ENCODE data around the gene SEL1L. TPM values are rescaled to one million over a fixed set of nuclear protein-coding genes. Genes with fewer than 3 reads are reported as not detected.

The SEL1L gene
- polyA plus RNA-seq, 3 donors, result 14.4 to 48.4 (median 42.5) TPM

DNA sequence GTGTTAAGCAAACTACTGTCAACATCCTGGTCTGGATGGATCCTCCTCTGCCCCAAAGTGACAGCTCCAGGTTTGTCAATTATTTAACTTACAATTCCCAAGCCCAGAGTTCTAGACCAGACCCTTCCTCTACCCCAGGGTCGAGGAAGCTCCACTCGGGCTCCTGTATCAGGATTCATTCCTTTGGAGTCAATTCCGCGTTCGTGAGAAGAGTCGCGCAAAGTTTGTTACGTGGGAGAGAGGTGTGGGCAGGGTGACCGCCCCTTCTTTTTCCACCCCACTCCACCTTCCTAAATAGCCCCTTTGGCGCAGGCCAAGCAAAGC lies 479 bp downstream of the SEL1L start:
- H3K9ac ChIP-seq (ENCODE audit: insufficient read depth, low read length, poor library complexity, severe bottlenecking), result peak overlapping the region; percentile 84
- peaks cover 0 to 3% of the 10 kb centered on the region in 2 donors for H3K36me3 Mint-ChIP-seq
- no peaks in the 10 kb centered on the region for H3K27me3 ChIP-seq (ENCODE audit: control insufficient read depth in 2 of 2, insufficient read depth in 2 of 2, low read length in 2 of 2)
- peaks cover 3 to 7% (median 5%) of the 10 kb centered on the region in 7 donors for H3K9me3 Mint-ChIP-seq
- no peaks in the 10 kb centered on the region for H3K27me3 Mint-ChIP-seq (ENCODE audit: low read depth in 3 of 3)
- peaks cover 39 to 50% of the 10 kb centered on the region in 2 donors for H3K4me1 ChIP-seq (ENCODE audit: control insufficient read depth in 1 of 2, insufficient read depth in 2 of 2, low read length in 2 of 2)
- peaks cover 50% of the 10 kb centered on the region for H3K4me1 Mint-ChIP-seq
- DNase-seq, result no peak
- peak overlapping the region; percentile 97 for H3K4me3 Mint-ChIP-seq
- peak overlapping the region; percentile 50 to 84 for H3K27ac ChIP-seq (ENCODE audit: low read depth in 1 of 2, low read length in 2 of 2)
- peak overlapping the region; percentile 75 to 89 (median 88) for H3K4me3 ChIP-seq (replicated peaks in 1 of 3; ENCODE audit: low read depth in 2 of 3, low read length in 3 of 3)
- peak overlapping the region; percentile 88 to 96 (median 95) for H3K27ac Mint-ChIP-seq
- H3K9me3 ChIP-seq (replicated peaks in 1 of 2; ENCODE audit: control insufficient read depth in 1 of 2, insufficient read depth in 1 of 2, low read length in 2 of 2), result peaks cover 5 to 7% of the 10 kb centered on the region in 2 donors
- peaks cover 0 to 10% of the 10 kb centered on the region in 2 donors for H3K36me3 ChIP-seq (replicated peaks in 1 of 2; ENCODE audit: control insufficient read depth in 1 of 2, insufficient read depth in 2 of 2, low read length in 2 of 2)
- TF ChIP-seq, protein P1, sequence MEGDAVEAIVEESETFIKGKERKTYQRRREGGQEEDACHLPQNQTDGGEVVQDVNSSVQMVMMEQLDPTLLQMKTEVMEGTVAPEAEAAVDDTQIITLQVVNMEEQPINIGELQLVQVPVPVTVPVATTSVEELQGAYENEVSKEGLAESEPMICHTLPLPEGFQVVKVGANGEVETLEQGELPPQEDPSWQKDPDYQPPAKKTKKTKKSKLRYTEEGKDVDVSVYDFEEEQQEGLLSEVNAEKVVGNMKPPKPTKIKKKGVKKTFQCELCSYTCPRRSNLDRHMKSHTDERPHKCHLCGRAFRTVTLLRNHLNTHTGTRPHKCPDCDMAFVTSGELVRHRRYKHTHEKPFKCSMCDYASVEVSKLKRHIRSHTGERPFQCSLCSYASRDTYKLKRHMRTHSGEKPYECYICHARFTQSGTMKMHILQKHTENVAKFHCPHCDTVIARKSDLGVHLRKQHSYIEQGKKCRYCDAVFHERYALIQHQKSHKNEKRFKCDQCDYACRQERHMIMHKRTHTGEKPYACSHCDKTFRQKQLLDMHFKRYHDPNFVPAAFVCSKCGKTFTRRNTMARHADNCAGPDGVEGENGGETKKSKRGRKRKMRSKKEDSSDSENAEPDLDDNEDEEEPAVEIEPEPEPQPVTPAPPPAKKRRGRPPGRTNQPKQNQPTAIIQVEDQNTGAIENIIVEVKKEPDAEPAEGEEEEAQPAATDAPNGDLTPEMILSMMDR (IDR thresholded peaks at IDR 0.05), result no peak
- 0% methylated on average over 1 of the region's 10 CpGs for WGBS (ENCODE audit: insufficient coverage)
- peaks cover 51% of the 10 kb centered on the region for H4K20me1 ChIP-seq (ENCODE audit: insufficient read depth, low read length)
- peaks cover 56% of the 10 kb centered on the region for H3K79me2 ChIP-seq (ENCODE audit: insufficient read depth, low read length)
- H2AFZ ChIP-seq (ENCODE audit: insufficient read depth, low read depth, low read length, poor library complexity, severe bottlenecking), result peak overlapping the region; percentile 79
- H3K4me2 ChIP-seq (replicated peaks; ENCODE audit: extremely low read depth, low read length, poor library complexity, severe bottlenecking), result peak overlapping the region; percentile 96
- intact Hi-C loops (cut with micrococcal nuclease), result loop anchor here in 1 of 2 donors (5.0 kb wide), 1 partner anchor 311 kb away; the partner anchor contains the start of gene GTF2A1

DNA sequence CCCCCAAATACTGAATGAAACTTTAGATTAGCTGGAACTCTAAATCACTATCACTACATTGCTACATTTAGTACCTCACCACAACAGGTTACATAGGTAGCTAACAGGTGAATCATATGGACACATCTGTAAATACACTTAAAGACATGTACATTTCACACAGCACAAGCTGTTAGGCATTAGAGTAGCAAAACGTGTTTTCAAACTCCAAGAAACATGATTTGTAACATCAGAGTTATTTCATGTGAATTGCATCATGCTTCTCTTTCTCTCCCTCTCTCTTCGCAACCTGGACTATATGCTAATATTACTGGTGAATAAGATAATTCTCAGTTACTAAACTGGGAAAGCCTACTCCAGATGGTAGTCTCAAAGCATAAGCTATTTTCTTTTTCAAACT lies 4.3 kb downstream of the SEL1L start:
- Mint-ChIP-seq H3K36me3 (peaks cover 27 to 31% of the 10 kb centered on the region in 2 donors), H3K27ac (peak overlapping the region in 1 of 7 donors; percentile 26), H3K4me1 (peaks cover 38% of the 10 kb centered on the region), H3K27me3 (ENCODE audit: low read depth in 3 of 3) (peaks cover 0 to 2% (median 0%) of the 10 kb centered on the region in 3 donors), H3K4me3 (no peak overlapping the region), H3K9me3 (no peaks in the 10 kb centered on the region)
- no peak overlapping the region for H3K4me2 ChIP-seq (replicated peaks; ENCODE audit: extremely low read depth, low read length, poor library complexity, severe bottlenecking)
- no peaks in the 10 kb centered on the region for H3K9me3 ChIP-seq (replicated peaks in 1 of 2; ENCODE audit: control insufficient read depth in 1 of 2, insufficient read depth in 1 of 2, low read length in 2 of 2)
- H3K36me3 ChIP-seq (replicated peaks in 1 of 2; ENCODE audit: control insufficient read depth in 1 of 2, insufficient read depth in 2 of 2, low read length in 2 of 2), result peaks cover 28 to 47% of the 10 kb centered on the region in 2 donors
- no peak overlapping the region for H3K4me3 ChIP-seq (replicated peaks in 1 of 3; ENCODE audit: low read depth in 2 of 3, low read length in 3 of 3)
- no peak overlapping the region for H2AFZ ChIP-seq (ENCODE audit: insufficient read depth, low read depth, low read length, poor library complexity, severe bottlenecking)
- no CpG with 5 or more reads among the region's 2 CpGs for WGBS (ENCODE audit: insufficient coverage)
- H3K4me1 ChIP-seq (ENCODE audit: control insufficient read depth in 1 of 2, insufficient read depth in 2 of 2, low read length in 2 of 2), result peaks cover 21 to 31% of the 10 kb centered on the region in 2 donors
- peaks cover 86% of the 10 kb centered on the region for H3K79me2 ChIP-seq (ENCODE audit: insufficient read depth, low read length)
- H3K9ac ChIP-seq (ENCODE audit: insufficient read depth, low read length, poor library complexity, severe bottlenecking), result no peak overlapping the region
- TF ChIP-seq, protein P1 (IDR thresholded peaks at IDR 0.05), result no peak
- H3K27ac ChIP-seq (ENCODE audit: low read depth in 1 of 2, low read length in 2 of 2), result peak overlapping the region in 1 of 2 donors; percentile 6
- DNase-seq, result no peak
- H3K27me3 ChIP-seq (ENCODE audit: control insufficient read depth in 2 of 2, insufficient read depth in 2 of 2, low read length in 2 of 2), result no peaks in the 10 kb centered on the region
- intact Hi-C loops (cut with micrococcal nuclease), result no loop called here
- peaks cover 73% of the 10 kb centered on the region for H4K20me1 ChIP-seq (ENCODE audit: insufficient read depth, low read length)

Measured in CD14-positive monocyte (primary cell).